ENCODE results near the gene TRPM2. TPM values are rescaled to one million over a fixed set of nuclear protein-coding genes. Genes with fewer than 3 reads are reported as not detected.

TRPM2 gene
- total and polyA plus RNA-seq, 2 of the 8 experiments (the other 6 are each of a cell fraction or from before 2014, with no cell fraction given), result 0.27 to 0.28 TPM

Small RNAs within 50 kb of the gene (small RNA-seq; reads per million reads assigned to genes)
- gene RF00285 (ENCODE audit: insufficient read depth), result not detected

Other genes with a start within 250 kb of the TRPM2 start
- 6.7 and 11.8 TPM in 2 replicates for gene PWP2, start 246.2 kb upstream of the TRPM2 start, total RNA-seq (2021; fragmentation: NEBNext Ultra II Directional; extraction: Animal tissue kit (Norgen Biotek cat#: 25700))
- 4.3 and 4.4 TPM in 2 replicates for gene PWP2, start 246.2 kb upstream of the TRPM2 start, polyA plus RNA-seq (2011; rRNA removed)
- gene GATD3, start 219.9 kb upstream of the TRPM2 start, total RNA-seq (2021; fragmentation: NEBNext Ultra II Directional; extraction: Animal tissue kit (Norgen Biotek cat#: 25700)), result 5.4 and 9.7 TPM in 2 replicates
- gene GATD3, start 219.9 kb upstream of the TRPM2 start, polyA plus RNA-seq (2011; rRNA removed), result 17.9 and 24.8 TPM in 2 replicates
- 5.5 and 6.7 TPM in 2 replicates for gene ICOSLG, start 112.7 kb upstream of the TRPM2 start, total RNA-seq (2021; fragmentation: NEBNext Ultra II Directional; extraction: Animal tissue kit (Norgen Biotek cat#: 25700))
- gene ICOSLG, start 112.7 kb upstream of the TRPM2 start, polyA plus RNA-seq (2011; rRNA removed), result 2.3 and 3.1 TPM in 2 replicates
- not detected in 2 replicates for gene DNMT3L, start 91.7 kb upstream of the TRPM2 start, total RNA-seq (2021; fragmentation: NEBNext Ultra II Directional; extraction: Animal tissue kit (Norgen Biotek cat#: 25700))
- gene DNMT3L, start 91.7 kb upstream of the TRPM2 start, polyA plus RNA-seq (2011; rRNA removed), result 0.06 and 0.30 TPM in 2 replicates
- gene AIRE, start 67.7 kb upstream of the TRPM2 start, total RNA-seq (2021; fragmentation: NEBNext Ultra II Directional; extraction: Animal tissue kit (Norgen Biotek cat#: 25700)), result 0.10 TPM in 1 of 2 replicates, not detected in the other
- gene AIRE, start 67.7 kb upstream of the TRPM2 start, polyA plus RNA-seq (2011; rRNA removed), result 0.09 and 0.20 TPM in 2 replicates
- 76.7 and 82.3 TPM in 2 replicates for gene PFKL, start 53.6 kb upstream of the TRPM2 start, total RNA-seq (2021; fragmentation: NEBNext Ultra II Directional; extraction: Animal tissue kit (Norgen Biotek cat#: 25700))
- 80.2 and 106 TPM in 2 replicates for gene PFKL, start 53.6 kb upstream of the TRPM2 start, polyA plus RNA-seq (2011; rRNA removed)
- gene CFAP410, start 14.2 kb upstream of the TRPM2 start, total RNA-seq (2021; fragmentation: NEBNext Ultra II Directional; extraction: Animal tissue kit (Norgen Biotek cat#: 25700)), result 10.6 and 11.6 TPM in 2 replicates
- 12.0 and 20.5 TPM in 2 replicates for gene CFAP410, start 14.2 kb upstream of the TRPM2 start, polyA plus RNA-seq (2011; rRNA removed)
- 5.4 and 5.9 TPM in 2 replicates for gene LRRC3, start 101.9 kb downstream of the TRPM2 start, total RNA-seq (2021; fragmentation: NEBNext Ultra II Directional; extraction: Animal tissue kit (Norgen Biotek cat#: 25700))
- gene LRRC3, start 101.9 kb downstream of the TRPM2 start, polyA plus RNA-seq (2011; rRNA removed), result 3.1 and 4.7 TPM in 2 replicates
- not detected in 2 replicates for gene KRTAP10-1, start 186.6 kb downstream of the TRPM2 start, total RNA-seq (2021; fragmentation: NEBNext Ultra II Directional; extraction: Animal tissue kit (Norgen Biotek cat#: 25700))
- gene KRTAP10-1, start 186.6 kb downstream of the TRPM2 start, polyA plus RNA-seq (2011; rRNA removed), result 0.08 TPM in 1 of 2 replicates, not detected in the other
- not detected in 2 replicates for gene KRTAP10-2, start 197.9 kb downstream of the TRPM2 start, total RNA-seq (2021; fragmentation: NEBNext Ultra II Directional; extraction: Animal tissue kit (Norgen Biotek cat#: 25700))
- gene KRTAP10-2, start 197.9 kb downstream of the TRPM2 start, polyA plus RNA-seq (2011; rRNA removed), result 0.06 and 0.11 TPM in 2 replicates
- gene KRTAP10-3, start 205.2 kb downstream of the TRPM2 start, total RNA-seq (2021; fragmentation: NEBNext Ultra II Directional; extraction: Animal tissue kit (Norgen Biotek cat#: 25700)), result not detected in 2 replicates
- 0.16 TPM in 1 of 2 replicates, not detected in the other for gene KRTAP10-3, start 205.2 kb downstream of the TRPM2 start, polyA plus RNA-seq (2011; rRNA removed)
- not detected in 2 replicates for gene KRTAP10-4, start 220.1 kb downstream of the TRPM2 start, total RNA-seq (2021; fragmentation: NEBNext Ultra II Directional; extraction: Animal tissue kit (Norgen Biotek cat#: 25700))
- not detected in 2 replicates for gene KRTAP10-4, start 220.1 kb downstream of the TRPM2 start, polyA plus RNA-seq (2011; rRNA removed)
- not detected in 2 replicates for gene KRTAP10-5, start 227.0 kb downstream of the TRPM2 start, total RNA-seq (2021; fragmentation: NEBNext Ultra II Directional; extraction: Animal tissue kit (Norgen Biotek cat#: 25700))
- 0.08 and 0.09 TPM in 2 replicates for gene KRTAP10-5, start 227.0 kb downstream of the TRPM2 start, polyA plus RNA-seq (2011; rRNA removed)
- not detected in 2 replicates for gene KRTAP10-6, start 238.9 kb downstream of the TRPM2 start, total RNA-seq (2021; fragmentation: NEBNext Ultra II Directional; extraction: Animal tissue kit (Norgen Biotek cat#: 25700))
- 0.12 and 0.33 TPM in 2 replicates for gene KRTAP10-6, start 238.9 kb downstream of the TRPM2 start, polyA plus RNA-seq (2011; rRNA removed)
- not detected in 2 replicates for gene KRTAP10-7, start 247.0 kb downstream of the TRPM2 start, total RNA-seq (2021; fragmentation: NEBNext Ultra II Directional; extraction: Animal tissue kit (Norgen Biotek cat#: 25700))
- gene KRTAP10-7, start 247.0 kb downstream of the TRPM2 start, polyA plus RNA-seq (2011; rRNA removed), result not detected in 2 replicates

Data from H1 (cell line).